Hepatocyte (in vitro differentiated cells): ENCODE data around the gene SIGLEC5.

ENCODE experiments used
- CTCF ChIP-seq: fragments of 200-600 bp; sonication (generic); IDR thresholded peaks from 2 replicates; pipeline ENCODE4 v1.5.1; 2016; ENCODE audit warnings: antibody characterized with exemption, mild to moderate bottlenecking; ENCODE audit not compliant: poor library complexity
- EZH2 ChIP-seq: fragments of 200-600 bp; sonication (generic); IDR thresholded peaks from 2 replicates; pipeline ENCODE4 v1.6.1; 2016; ENCODE audit warnings: antibody characterized with exemption, mild to moderate bottlenecking, borderline replicate concordance
- EZH2phosphoT487 ChIP-seq: fragments of 200-600 bp; sonication (generic); IDR thresholded peaks from one replicate; pipeline ENCODE4 v1.6.1; 2018; ENCODE audit warnings: antibody characterized with exemption, mild to moderate bottlenecking, low read depth, moderate library complexity; ENCODE audit not compliant: unreplicated experiment, severe bottlenecking

- TF ChIP-seq CTCF = no peak
- no peak for TF ChIP-seq EZH2
- no peak for TF ChIP-seq EZH2phosphoT487
These were observed 19.6 kb downstream of the SIGLEC5 start for GRCh38 chr19:51610576-51610975.
